DMS79 (cell line): ENCODE results near the gene MAPRE2.
"Not testable (repeated sequence)": the region's sequence is repeated elsewhere in the genome, so short reads cannot be mapped to it uniquely, and the experiment has no call there.

ENCODE experiments used
- DNase-seq: peaks from one replicate; lab custom pipeline; 2025; lab: John Stamatoyannopoulos, UW

Gene MAPRE2

GRCh38 chr18:35123811-35124210 is 82.6 kb downstream of the MAPRE2 start:
- DNase-seq, result no peak

DNA sequence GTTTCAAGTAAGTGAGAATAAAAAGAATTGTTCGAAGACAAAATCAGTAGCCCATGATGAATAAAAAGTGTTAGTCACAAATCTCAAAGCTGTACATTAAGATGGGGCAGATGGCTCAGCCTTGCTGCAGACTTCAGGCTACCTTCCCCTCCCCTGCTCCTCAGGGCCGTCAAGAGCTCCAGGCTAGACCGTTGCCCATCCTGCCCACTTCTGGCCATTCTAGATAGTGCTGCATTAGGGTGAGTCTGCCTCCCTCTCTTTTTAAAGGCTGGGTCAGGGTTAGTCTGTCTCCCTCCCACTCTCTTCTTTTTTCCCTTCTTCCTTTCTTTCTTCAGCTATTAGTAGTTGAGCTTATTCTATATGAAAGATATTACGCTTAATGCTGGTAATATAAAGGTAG is 86.0 kb downstream of the MAPRE2 start:
- DNase-seq, result no peak

- DNase-seq, result no peak
These were observed 87.5 kb downstream of the MAPRE2 start for GRCh38 chr18:35128675-35129074.

GRCh38 chr18:35130236-35130635 is 89.0 kb downstream of the MAPRE2 start:
- no peak for DNase-seq

DNA sequence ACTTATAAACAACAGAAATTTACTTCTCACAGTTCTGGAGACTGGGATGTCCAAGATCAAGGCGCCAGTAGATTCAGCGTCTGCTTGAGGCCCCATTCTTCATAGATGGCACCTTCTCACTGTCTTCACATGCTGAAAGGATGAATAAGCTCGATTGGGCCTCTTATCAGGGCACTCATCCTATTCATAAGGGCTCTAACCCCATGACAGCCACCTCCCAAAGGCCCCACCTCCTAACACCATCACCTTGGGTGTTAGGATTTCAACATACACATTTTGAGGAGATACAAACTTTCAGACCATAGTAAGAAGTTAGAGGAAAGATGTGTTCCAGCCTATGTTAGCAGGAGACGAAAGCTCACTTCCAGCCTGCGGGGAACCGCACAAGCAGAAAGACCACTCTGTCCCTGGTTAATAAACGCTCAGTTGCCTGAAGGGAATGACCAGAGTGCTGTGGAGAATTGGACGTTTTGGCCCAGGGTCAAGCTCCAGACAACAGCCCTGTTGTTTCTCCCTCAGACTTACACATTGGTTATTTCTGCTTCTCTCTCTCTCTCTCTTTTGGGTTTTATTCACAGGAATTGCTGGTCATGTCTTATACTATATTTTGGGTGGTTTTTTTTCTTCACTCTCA is 90.3 kb downstream of the MAPRE2 start:
- no peak for DNase-seq

DNA sequence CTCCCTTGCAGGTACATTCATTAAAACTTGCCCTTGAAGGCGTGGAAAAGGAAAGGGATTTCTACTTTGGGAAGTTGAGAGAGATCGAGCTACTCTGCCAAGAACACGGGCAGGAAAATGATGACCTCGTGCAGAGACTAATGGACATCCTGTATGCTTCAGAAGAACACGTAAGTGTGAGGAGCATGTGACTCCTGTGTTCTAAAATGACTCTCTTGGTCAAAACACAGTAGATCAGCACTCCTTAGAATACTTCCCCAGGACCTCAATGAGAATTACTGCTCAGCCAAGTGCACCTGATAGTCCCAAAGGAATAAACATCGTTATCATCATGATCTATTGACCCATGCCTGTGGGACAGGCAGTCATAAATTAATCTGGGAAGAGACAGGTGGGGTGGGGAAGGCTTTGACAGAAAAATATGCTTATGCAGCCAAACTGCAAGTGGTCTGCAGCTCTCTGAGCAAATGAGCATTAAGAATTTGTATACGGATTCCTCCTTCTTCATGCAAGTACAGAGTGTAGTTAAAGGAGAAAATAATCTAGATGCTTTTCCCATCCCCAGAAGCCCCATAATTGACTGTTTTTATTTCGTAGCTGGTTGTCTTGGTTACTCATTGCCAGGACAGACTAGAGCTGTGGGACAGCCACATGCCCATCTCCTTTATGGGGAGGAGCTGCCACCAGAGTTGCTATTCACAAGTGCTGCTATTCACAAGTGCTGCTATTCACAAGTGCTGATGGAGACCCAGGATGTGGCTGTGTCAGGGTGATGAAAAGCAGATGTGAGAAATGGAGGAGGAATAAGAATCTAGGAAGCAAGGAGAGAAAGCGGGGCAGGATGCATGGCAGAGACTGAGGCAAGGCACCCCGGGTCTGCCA is 91.0 kb downstream of the MAPRE2 start:
- no peak for DNase-seq

DNA sequence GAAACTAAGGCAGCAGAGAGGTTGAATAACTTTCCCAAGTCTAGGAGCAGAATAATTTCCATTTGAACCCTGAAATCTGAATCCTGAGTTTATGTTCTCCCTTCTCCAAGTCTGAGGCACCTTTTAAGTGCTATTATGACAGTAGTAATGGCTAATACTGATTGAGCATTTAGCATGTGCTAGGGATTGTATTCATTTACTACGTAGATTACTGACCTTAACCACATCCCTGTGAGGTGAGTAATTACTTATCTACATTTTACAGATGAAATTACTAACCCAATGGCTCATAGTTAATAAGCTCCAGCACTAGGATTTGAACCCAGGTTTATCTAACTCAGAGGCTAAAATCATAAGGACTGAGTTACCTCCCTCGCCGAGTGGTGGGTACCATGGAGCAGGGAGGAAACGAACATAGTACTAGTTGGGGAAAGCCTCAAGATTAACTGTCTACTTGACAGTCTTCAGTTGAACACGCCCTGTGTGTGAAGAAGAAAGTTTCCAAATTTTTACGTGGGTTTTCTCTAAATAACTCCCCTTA is 93.0 kb downstream of the MAPRE2 start:
- no peak for DNase-seq

DNA sequence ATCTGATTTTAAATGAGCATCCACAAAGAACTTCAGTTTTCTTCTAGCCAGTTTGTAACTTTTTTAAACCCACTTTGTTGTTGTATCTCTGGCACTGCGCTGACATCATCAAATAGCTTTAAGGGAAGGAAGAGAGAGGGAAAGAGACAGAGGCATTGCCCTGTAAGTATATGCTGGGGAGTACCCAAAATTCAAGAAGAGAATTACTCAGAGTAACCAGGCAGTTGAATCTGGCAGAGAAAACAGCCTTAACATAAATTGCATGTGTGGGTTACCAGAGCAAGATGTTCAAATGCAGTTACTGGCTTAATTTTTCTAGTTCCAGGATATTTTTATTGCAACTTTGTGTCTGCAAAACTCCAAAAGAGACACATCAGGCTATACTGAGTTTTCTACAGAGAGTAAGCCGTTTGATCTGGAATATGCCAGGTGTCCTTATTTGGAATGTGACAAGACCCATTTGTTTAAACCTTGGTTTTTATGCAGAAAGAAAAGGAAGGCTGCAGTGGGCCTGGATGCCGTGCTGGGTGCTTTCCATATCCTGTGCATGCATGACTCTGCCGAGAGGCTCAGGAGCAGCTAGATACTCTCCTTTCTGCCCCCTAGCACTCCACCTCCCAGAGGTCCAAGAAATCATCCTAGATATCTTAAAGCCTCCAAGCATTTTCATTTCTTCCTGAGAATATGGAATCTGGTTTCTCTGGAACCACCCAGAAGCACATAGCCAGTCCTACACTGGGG is 93.7 kb downstream of the MAPRE2 start:
- no peak for DNase-seq

- DNase-seq, result no peak
These were observed 95.0 kb downstream of the MAPRE2 start for GRCh38 chr18:35136248-35136647.

GRCh38 chr18:35136885-35137284 is 95.7 kb downstream of the MAPRE2 start:
- DNase-seq, result no peak

GRCh38 chr18:35137632-35138031 is 96.4 kb downstream of the MAPRE2 start:
- no peak for DNase-seq

DNA sequence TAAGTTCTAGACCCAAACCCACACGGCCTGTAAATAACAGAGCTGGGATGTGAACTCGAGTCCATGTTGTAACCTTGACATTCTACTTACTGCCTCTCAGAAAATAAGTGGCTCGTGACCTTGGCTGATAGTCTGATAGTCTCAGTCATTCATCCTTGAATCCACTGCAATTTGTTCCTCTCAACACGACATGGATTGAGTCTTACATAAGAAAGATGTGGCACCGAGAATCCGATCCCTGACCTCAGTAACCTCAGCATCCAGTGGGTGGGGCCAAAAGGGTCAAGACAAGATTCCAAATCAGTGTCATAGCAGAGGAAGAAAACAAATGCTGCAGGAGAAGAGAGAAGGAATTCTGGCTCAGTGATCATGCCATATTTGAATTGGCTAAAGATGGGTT is 97.6 kb downstream of the MAPRE2 start:
- DNase-seq, result peak; percentile 16

DNA sequence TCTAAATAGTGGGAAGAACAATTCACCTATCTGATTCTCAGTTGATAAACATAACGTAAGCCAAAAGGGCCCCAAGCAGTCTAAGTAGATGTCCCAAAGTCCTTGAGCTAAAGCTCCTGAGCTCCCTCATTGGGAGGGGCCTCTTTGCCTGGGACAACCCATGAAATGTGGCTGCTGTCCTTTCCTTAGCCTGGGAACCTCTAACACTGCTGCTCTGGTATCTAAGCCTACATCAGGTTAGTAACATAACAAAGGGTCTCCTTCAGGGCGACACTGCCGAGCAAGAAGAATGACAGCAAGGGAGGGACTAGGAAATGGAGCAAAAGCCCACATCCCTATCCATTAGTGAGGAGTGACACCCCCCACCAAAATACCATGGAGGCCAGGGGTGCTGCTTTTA is 98.3 kb downstream of the MAPRE2 start:
- DNase-seq, result no peak

DNA sequence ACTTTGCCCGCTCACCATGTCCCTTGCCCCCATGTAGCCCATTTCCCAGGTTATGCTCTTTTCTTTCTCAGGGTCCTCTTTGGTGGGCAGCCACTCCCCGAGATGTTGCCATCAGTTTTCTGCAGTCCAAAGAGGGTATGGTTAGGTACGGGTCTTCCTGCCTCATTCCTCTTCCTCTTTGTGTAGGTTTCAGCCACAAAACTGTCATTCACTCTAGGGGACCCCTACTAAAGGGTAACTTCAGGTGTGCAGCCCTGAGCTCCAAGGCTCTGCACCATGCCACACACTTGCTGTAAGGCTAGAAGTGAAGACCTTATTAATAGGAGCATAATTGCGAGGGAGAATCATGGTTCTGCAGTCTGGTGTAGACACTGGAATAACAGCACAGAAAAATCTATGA is 99.9 kb downstream of the MAPRE2 start:
- DNase-seq, result no peak

DNA sequence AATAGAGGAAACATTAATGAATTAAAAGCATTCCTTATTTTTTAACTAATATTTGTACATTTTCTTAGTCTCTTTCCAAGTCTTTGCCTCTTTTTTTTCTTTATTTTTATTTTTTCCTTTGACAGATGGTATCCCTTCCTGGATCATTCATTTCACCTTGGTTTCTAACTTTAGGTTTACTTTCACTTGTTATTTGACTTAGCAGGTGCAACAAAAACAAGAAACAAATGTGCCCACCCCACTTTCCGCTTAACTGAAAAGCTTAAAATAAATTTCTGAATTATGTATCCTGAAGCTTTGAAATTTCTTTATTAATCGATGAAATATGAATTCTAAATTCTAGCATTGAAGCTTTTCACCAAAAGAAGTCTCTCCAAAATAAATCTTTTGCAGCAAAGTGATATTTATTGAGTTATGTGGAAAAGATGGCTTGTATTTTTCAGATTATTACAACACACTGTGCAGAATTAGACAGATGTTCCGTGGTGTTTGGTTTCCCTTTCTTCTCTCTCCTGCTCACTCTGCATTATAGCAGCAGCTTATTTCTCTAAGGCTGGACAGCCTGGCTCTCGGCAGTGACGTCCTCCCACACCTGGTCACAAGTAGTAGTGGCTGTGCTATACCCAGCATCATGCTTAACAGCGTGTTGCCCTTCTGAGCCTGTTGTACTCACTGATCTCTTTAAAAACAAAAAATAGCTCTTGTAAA is 100.5 kb downstream of the MAPRE2 start:
- no peak for DNase-seq

DNA sequence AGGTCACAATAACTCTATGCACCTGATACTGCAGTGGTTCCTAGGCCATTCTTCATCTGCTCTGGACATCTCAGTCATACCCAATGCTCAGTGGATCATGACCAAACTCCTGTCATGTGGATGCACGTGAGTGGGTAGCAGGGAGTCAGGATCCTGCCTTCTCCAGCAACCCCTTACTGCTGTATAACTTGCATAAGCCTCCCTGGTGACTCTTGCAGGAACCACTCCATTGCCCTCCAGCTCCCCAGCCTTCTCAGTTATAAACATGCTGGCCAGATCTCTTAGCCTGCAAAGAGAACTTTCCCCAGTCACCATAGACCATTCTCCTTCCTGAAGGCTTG is 101.0 kb downstream of the MAPRE2 start:
- DNase-seq, result no peak

DNA sequence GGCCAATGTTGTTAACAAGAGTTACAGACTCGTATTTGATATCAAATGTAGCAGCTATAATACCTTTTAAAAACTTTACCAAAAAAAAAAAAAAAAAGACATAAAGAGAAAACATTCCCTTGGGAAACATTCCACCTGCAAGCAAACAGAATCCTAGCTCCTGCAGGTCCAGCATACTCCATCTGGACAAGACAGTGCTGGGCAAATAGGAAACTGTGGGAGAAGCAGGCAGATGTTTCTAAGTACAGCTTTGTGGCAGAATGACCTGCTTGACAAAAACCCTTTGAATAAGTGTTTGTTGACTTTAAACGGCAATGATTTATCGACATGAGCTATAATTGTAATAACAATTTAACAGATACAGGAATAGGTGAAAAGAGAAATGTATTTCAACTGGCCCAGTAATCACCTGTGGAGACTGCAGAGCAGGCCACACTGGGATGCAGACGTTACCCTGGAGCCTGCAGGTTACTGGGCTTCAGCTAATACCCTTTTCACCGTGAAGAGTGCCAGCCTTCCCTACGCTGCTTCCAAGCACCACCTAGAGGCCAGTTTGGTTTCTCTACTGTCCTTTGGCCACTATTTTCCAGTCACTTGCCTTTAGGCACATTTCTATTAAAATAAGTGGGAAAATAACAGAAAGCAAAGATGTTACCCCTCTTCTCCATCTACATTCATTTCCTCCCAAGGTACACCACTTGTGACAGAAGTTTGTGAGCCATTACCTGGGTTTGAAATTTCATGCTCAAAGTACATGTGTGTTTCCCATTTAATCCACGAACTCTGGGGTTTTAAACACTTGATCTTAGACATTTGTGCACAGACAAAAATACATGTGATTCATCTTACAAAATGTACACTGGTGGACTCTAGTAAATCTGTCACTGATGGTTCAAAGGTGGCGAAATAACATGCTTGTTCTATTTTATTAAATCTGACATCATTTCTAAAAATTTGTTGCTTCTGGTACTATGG is 102.7 kb downstream of the MAPRE2 start:
- DNase-seq, result peak; percentile 59

GRCh38 chr18:35144698-35145097 is 103.5 kb downstream of the MAPRE2 start:
- DNase-seq, result no peak

DNA sequence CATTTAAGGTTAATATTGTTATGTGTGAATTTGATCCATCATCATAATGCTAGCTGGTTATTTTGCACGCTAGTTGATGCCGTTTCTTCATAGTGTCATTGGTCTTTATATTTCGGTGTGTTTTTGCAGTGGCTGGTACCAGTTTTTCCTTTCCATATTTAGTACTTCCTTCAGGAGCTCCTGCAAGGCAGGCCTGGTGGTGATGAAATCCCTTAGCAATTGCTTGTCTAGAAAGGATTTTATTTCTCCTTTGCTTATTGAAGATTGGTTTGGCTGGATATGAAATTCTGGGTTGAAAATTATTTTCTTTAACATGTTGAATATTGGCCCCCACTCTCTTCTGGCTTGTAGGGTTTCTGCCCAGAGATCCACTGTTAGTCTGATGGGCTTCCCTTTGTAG is 109.0 kb downstream of the MAPRE2 start:
- DNase-seq, result not testable (repeated sequence)

DNA sequence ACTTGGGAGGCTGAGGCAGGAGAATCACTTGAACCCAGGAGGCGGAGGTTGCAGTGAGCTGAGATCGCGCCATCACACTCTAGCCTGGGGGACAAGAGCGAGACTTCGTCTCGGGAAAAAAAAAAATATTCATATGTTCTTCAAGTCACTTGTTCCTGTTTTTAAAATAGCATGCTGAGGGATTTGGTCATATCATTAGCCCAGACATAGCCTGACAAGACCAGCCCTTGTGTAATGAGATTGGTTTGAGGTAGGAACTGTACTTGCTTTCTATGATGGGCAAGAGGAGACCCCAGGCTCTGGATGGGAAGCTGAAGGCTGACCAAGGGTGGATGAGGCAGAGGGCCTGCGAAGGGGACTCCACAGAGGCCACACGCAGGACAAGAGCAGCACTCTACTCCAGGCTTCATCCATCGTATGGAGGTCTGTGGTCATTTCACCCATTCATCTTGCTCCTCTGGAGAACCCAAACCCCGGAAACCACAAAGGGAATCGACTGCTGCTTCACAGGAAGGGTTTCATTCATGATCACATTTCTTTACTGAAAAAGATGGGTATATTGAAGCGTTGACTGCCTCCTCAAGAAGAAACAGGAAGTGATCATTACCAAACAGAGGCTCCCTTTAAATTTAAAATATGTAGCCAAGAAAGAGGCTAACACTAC is 112.5 kb downstream of the MAPRE2 start:
- DNase-seq, result no peak
